HepG2 (cell line): ENCODE results near the gene ATP10D. TPM values are rescaled to one million over a fixed set of nuclear protein-coding genes. Genes with fewer than 3 reads are reported as not detected.

Experiments
- ATAC-seq: fragments of 200-7000 bp; cut with Tn5 transposase; 3 replicates; pipeline ENCODE4 v1.9.1; 2020; ENCODE audit warnings: mild to moderate bottlenecking, moderate library complexity
- BruUV-seq: library from RNA; stranded (reverse); fragments of 400-500 nt; replicated peaks from 2 replicates; lab custom pipeline; 2021; lab: Mats Ljungman, UMichigan
- CTCF ChIA-PET: fragments of 300-600 bp; formaldehyde crosslinking; extraction: SDS; loops from one replicate; lab custom pipeline; 2021; ENCODE audit warnings: low total read pairs, inconsistent platforms, low intra/inter-chr PET ratio; lab: Yijun Ruan, JAX
- POLR2A ChIA-PET: fragments of 350-600 bp; sonication (Branson Sonifier 250); formaldehyde crosslinking; loops from one replicate; lab custom pipeline; 2020; ENCODE audit warnings: antibody characterized with exemption, inconsistent platforms; lab: Yijun Ruan, JAX
- DNase-seq: peaks from one replicate; pipeline ENCODE4 v3.0.0-alpha.2; 2015; ENCODE audit warnings: low spot score
- FAIRE-seq: peaks from 3 replicates; lab custom pipeline; 2011; peaks lifted over from hg19 to GRCh38; lab: Jason Lieb, UNC
- H2AFZ ChIP-seq: one replicate; pipeline ENCODE4 v1.6.1; 2011; ENCODE audit warnings: low read length, inconsistent platforms
- H3K27ac ChIP-seq: fragments of 300-600 bp; 3 replicates; pipeline ENCODE4 v1.8.0; 2011; ENCODE audit warnings: mixed run types, mild to moderate bottlenecking, mixed read lengths, low read length, inconsistent platforms; ENCODE audit not compliant: insufficient read depth; ENCODE audit errors: extremely low read length
- H3K27me3 ChIP-seq, 2 experiments: fragments of 200-600 bp in 1 of 2; 2 replicates in 1 of 2; 3 replicates in 1 of 2; pipeline versions ENCODE4 v1.6.0 to v1.8.0; 2011; ENCODE audit warnings: low read length in 2 of 2, mild to moderate bottlenecking in 2 of 2, moderate library complexity in 2 of 2, inconsistent platforms in 1 of 2; ENCODE audit not compliant: insufficient read depth in 2 of 2, control insufficient read depth in 1 of 2
- H3K36me3 ChIP-seq, 2 experiments: fragments of 200-600 bp in 1 of 2; replicated peaks in 1 of 2; 2 replicates in 1 of 2; 3 replicates in 1 of 2; pipeline versions ENCODE4 v1.5.1 to v1.8.0; 2011; ENCODE audit warnings: low read length in 2 of 2, inconsistent platforms in 1 of 2; ENCODE audit not compliant: insufficient read depth in 2 of 2, control insufficient read depth in 1 of 2
- H3K4me1 ChIP-seq: 2 replicates; pipeline ENCODE4 v1.5.1; 2012; ENCODE audit warnings: low read length, inconsistent platforms; ENCODE audit not compliant: insufficient read depth
- H3K4me2 ChIP-seq: 2 replicates; pipeline ENCODE4 v1.6.0; 2011; ENCODE audit warnings: low read depth, low read length, inconsistent platforms
- H3K4me3 ChIP-seq, 3 experiments: fragments of 200-600 bp in 1 of 3; sonication (generic), shearing (Covaris generic) in 1 of 3; replicated peaks in 1 of 3; 2 replicates each; pipeline ENCODE4 v1.5.1; 2011 to 2016; ENCODE audit warnings: low read length in 3 of 3, inconsistent platforms in 2 of 3, low read depth in 2 of 3, mild to moderate bottlenecking in 2 of 3, control low read depth in 1 of 3, mixed read lengths in 1 of 3; ENCODE audit not compliant: insufficient read depth in 1 of 3
- H3K79me2 ChIP-seq: one replicate; pipeline ENCODE4 v1.6.1; 2011; ENCODE audit warnings: low read length, inconsistent platforms; ENCODE audit not compliant: insufficient read depth
- H3K9ac ChIP-seq: 2 replicates; pipeline ENCODE4 v1.6.0; 2011; ENCODE audit warnings: mild to moderate bottlenecking, low read depth, low read length, inconsistent platforms; ENCODE audit not compliant: insufficient read depth
- H3K9me3 ChIP-seq: 2 replicates; pipeline ENCODE4 v1.5.1; 2012; ENCODE audit warnings: mild to moderate bottlenecking, low read length
- H4K20me1 ChIP-seq: 2 replicates; pipeline ENCODE4 v1.6.0; 2011; ENCODE audit warnings: inconsistent platforms, mild to moderate bottlenecking, low read length, moderate library complexity; ENCODE audit not compliant: insufficient read depth
- CERS6 ChIP-seq: sonication (generic); formaldehyde crosslinking; IDR thresholded peaks from 2 replicates; pipeline ENCODE4 v1.5.0; 2020; ENCODE audit warnings: missing genetic modification reagents
- DMAP1 ChIP-seq: IDR thresholded peaks from 2 replicates; pipeline ENCODE4 v1.6.1; 2016
- ELF1 ChIP-seq: sonication (generic); formaldehyde crosslinking; IDR thresholded peaks from 2 replicates; pipeline ENCODE4 v1.4.0; 2020; ENCODE audit warnings: missing genetic modification reagents
- FOXK1 ChIP-seq: sonication (generic); formaldehyde crosslinking; IDR thresholded peaks from 2 replicates; pipeline ENCODE4 v1.4.0; 2020; ENCODE audit warnings: low read depth, missing genetic modification reagents, borderline replicate concordance
- MIXL1 ChIP-seq: IDR thresholded peaks from 2 replicates; pipeline ENCODE4 v1.6.1; 2016
- TGIF2 ChIP-seq: IDR thresholded peaks from 2 replicates; pipeline ENCODE4 v1.6.1; 2016; ENCODE audit warnings: control low read depth, missing compliant biosample characterization
- TRIM22 ChIP-seq: fragments of 450-650 bp; IDR thresholded peaks from 2 replicates; pipeline ENCODE4 v1.6.1; 2017
- ZBTB8A ChIP-seq: sonication (generic); formaldehyde crosslinking; IDR thresholded peaks from 2 replicates; pipeline ENCODE4 v1.4.0; 2020; ENCODE audit warnings: mild to moderate bottlenecking, low read depth, missing genetic modification reagents, borderline replicate concordance
- ZNF230 ChIP-seq: sonication (generic); formaldehyde crosslinking; IDR thresholded peaks from 2 replicates; pipeline ENCODE4 v1.4.0; 2020; ENCODE audit warnings: mild to moderate bottlenecking, missing genetic modification reagents
- ZNF782 ChIP-seq: sonication (generic); formaldehyde crosslinking; IDR thresholded peaks from 2 replicates; pipeline ENCODE4 v1.4.0; 2020; ENCODE audit warnings: missing genetic modification reagents, mild to moderate bottlenecking, borderline replicate concordance
- ZNF792 ChIP-seq: IDR thresholded peaks from 2 replicates; pipeline ENCODE4 v1.6.1; 2016
- WGBS: methylation state at CpG from one replicate; pipeline ENCODE4 v1.1.6; 2017; ENCODE audit warnings: low lambda C conversion rate; 5-methylcytosine and 5-hydroxymethylcytosine counted together
- in situ Hi-C: cut with HindIII; loops from 2 replicates; pipeline ENCODE4 v1.10.0; 2017; ENCODE audit warnings: low pct_unique_long_range_greater_than_20kb; ENCODE audit not compliant: extremely low pct_ligation_motif_present
- intact Hi-C: fragments of 100-400 bp; cut with micrococcal nuclease; formaldehyde crosslinking; loops from one replicate; pipeline ENCODE4 v1.10.0; 2022; ENCODE audit not compliant: unreplicated experiment
- polyA plus RNA-seq, 8 experiments: library from polyadenylated mRNA; depleted of rRNA in 3 of 8; stranded (reverse) in 7 of 8; unstranded in 1 of 8; fragments of >200 nt; fragmentation: Illumina TruSeq in 4 of 8; extraction: Trizol in 4 of 8; gene quantifications; 2 replicates each; pipeline versions ENCODE4 v1.2.1 to v1.2.3, GENCODE V29; 2011 to 2016; ENCODE audit warnings: low read depth in 4 of 8, missing spikeins in 1 of 8, mixed read lengths in 1 of 8; ENCODE audit not compliant: insufficient read depth in 1 of 8
- total RNA-seq, 5 experiments: library from RNA; depleted of rRNA; stranded (reverse); fragments of >200 nt; fragmentation: Illumina TruSeq; extraction: Trizol; gene quantifications; 2 replicates each; pipeline ENCODE4 v1.2.3, GENCODE V29; 2016; ENCODE audit warnings: low read depth in 1 of 5

Gene ATP10D
- total and polyA plus RNA-seq, 2 of the 13 experiments (the other 11 are each of a cell fraction or from before 2014, with no cell fraction given): 2.2 to 9.8 TPM

- no peaks in the 10 kb centered on the region for H3K79me2 ChIP-seq
- no peak overlapping the region for H3K4me3 ChIP-seq
- POLR2A ChIA-PET: no interaction called here
- no peak overlapping the region for H2AFZ ChIP-seq
- no peaks in the 10 kb centered on the region for H3K4me1 ChIP-seq
- no peak overlapping the region for H3K4me2 ChIP-seq
- ATAC-seq: no peak
- no peaks in the 10 kb centered on the region for H3K27me3 ChIP-seq
- intact Hi-C loops (no loop called here), in situ Hi-C loops (no loop called here)
- no peak for DNase-seq
- no TSS peak for BruUV-seq
- no peaks in the 10 kb centered on the region for H3K9me3 ChIP-seq
- no peak overlapping the region for H3K27ac ChIP-seq
- H3K36me3 ChIP-seq: no peaks in the 10 kb centered on the region
- CTCF ChIA-PET: no interaction called here
- no peak for TF ChIP-seq FOXK1
- no peak for TF ChIP-seq ELF1
- TF ChIP-seq ZBTB8A: no peak
- TF ChIP-seq CERS6 (CRISPR knock-in tag): no peak
- TF ChIP-seq TRIM22: no peak
- TF ChIP-seq, all 625 proteins: peak for 0
- no peak overlapping the region for H3K9ac ChIP-seq
- no peaks in the 10 kb centered on the region for H4K20me1 ChIP-seq
- no peak for FAIRE-seq
- WGBS: 28% methylated on average over 4 of the region's 4 CpGs
Observed at GRCh38 chr4:47478804-47479203, 6.3 kb upstream of the ATP10D start.

GRCh38 chr4:47482326-47482725 lies 2.7 kb upstream of the ATP10D start:
- H3K27ac ChIP-seq: no peak overlapping the region
- POLR2A ChIA-PET: no interaction called here
- FAIRE-seq: no peak
- H4K20me1 ChIP-seq: no peaks in the 10 kb centered on the region
- no peak overlapping the region for H3K4me3 ChIP-seq
- H3K79me2 ChIP-seq: no peaks in the 10 kb centered on the region
- ATAC-seq: no peak
- no TSS peak for BruUV-seq
- intact Hi-C loops: no loop called here
- peaks cover 20% of the 10 kb centered on the region for H3K4me1 ChIP-seq
- DNase-seq: no peak
- no peaks in the 10 kb centered on the region for H3K36me3 ChIP-seq
- TF ChIP-seq ZNF782 (CRISPR knock-in tag) (no peak), MIXL1 (CRISPR knock-in tag) (no peak), DMAP1 (CRISPR knock-in tag) (no peak), TGIF2 (no peak), ZNF230 (no peak), ZNF792 (no peak)
- TF ChIP-seq, all 625 proteins: peak for 0
- Histone ChIP-seq H3K4me2 (no peak overlapping the region), H2AFZ (no peak overlapping the region), H3K9me3 (no peaks in the 10 kb centered on the region), H3K27me3 (peaks cover 0 to 3% of the 10 kb centered on the region in 2 experiments; a peak in 1 of 5 replicates), H3K9ac (no peak overlapping the region)
- in situ Hi-C loops: no loop called here
- 46% methylated on average over 4 of the region's 4 CpGs for WGBS
- CTCF ChIA-PET: no interaction called here
